Measurements from ENCODE around the gene CES1.
"Not testable (repeated sequence)": the region's sequence is repeated elsewhere in the genome, so short reads cannot be mapped to it uniquely, and the experiment has no call there.

CES1 gene

DNA sequence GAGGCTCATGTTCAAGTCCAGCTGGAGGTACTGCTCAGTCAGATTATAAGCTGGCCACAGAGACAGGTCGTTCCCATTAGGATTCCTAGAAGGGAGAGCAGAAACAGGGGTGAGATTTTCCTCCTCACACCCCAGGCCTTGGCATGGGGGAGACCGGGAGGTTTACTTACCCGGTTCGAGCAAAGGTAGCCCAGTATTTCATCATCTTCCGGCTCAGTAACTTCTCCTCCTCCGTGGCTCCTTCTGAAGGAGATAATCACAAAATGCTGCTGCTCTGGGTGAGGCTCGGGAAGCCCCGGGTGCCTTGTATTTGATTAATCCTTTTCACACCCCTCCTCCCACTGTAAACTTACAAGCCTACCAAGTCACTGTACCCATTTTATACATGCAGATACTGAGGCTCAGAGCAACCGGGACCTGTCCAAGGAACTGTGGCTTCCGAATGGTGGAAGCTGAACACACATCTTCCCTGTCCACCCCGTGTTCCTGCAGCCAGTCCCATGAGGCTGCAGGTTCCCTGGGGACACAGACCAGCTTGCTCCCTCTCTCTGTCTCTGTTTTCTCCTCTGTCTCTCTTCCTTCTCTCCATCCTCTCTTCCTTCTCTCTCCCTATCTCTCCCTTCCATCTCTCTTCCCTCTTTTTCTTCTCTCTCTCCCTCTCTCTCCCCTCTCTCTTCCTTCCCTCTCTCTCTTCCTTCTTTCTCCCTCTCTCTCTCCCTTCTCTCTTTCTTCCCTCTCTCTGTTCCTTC, 13.9 kb upstream of the CES1 start:
- no peak overlapping the region for H3K4me3 ChIP-seq (ENCODE audit: low read depth, low read length)
- no peak for DNase-seq (ENCODE audit: low read depth)
- TF ChIP-seq, protein P1, sequence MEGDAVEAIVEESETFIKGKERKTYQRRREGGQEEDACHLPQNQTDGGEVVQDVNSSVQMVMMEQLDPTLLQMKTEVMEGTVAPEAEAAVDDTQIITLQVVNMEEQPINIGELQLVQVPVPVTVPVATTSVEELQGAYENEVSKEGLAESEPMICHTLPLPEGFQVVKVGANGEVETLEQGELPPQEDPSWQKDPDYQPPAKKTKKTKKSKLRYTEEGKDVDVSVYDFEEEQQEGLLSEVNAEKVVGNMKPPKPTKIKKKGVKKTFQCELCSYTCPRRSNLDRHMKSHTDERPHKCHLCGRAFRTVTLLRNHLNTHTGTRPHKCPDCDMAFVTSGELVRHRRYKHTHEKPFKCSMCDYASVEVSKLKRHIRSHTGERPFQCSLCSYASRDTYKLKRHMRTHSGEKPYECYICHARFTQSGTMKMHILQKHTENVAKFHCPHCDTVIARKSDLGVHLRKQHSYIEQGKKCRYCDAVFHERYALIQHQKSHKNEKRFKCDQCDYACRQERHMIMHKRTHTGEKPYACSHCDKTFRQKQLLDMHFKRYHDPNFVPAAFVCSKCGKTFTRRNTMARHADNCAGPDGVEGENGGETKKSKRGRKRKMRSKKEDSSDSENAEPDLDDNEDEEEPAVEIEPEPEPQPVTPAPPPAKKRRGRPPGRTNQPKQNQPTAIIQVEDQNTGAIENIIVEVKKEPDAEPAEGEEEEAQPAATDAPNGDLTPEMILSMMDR (IDR thresholded peaks at IDR 0.05; ENCODE audit: insufficient read depth, low read depth, low read length, missing control alignments), result no peak

DNA sequence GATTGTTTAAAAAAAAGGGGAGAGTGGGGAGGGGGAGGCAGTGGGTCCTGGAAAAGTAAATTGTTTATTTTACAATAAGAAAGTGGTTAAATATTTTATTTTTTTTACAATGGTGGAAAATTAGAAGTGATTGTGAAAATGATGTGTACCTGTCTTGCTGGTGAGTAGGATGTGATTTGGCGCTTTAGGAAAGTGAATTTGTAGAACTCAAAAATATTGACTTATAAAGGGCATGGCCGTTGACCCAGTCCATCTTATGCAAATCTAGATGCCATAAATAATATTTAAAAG, 10.2 kb upstream of the CES1 start:
- H3K4me3 ChIP-seq (ENCODE audit: low read depth, low read length), result no peak overlapping the region
- no peak for DNase-seq (ENCODE audit: low read depth)
- TF ChIP-seq, protein P1 (IDR thresholded peaks at IDR 0.05; ENCODE audit: insufficient read depth, low read depth, low read length, missing control alignments), result no peak

DNA sequence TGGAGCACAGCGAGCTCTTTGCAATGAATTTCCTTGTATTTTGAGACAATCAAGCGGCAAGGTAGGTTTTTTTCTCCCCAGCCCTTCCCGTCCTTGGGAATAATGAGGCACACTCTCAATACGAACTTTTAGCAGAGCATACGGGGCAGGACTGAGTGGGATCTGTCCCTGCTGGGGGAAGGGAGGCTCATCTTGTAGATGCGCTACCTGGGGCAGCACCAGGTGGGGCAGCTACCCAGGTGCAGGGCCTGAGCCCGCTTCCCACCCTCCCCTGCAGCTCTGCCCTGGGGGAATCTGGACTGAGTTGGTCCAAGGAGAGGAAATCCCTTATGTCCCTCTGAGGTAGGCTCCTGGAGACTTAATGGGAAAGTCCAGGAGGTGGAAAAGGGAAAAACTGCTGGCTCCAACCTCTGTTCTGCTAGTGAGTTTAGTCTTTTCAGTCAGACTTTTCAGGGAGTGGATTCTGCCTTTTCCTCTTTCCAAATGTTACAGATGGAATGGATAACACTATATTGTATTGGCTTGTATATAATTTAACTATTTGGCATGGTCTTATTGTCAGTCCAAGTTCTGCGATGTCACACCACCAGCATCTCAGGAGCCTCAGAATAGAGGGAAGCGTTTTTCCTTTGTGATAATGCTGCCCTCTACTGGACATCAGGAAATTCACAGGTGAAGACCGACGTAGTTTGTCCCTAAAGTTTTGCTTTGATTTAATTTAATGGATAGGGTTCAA, 9.6 kb upstream of the CES1 start:
- no peak overlapping the region for H3K4me3 ChIP-seq (ENCODE audit: low read depth, low read length)
- DNase-seq (ENCODE audit: low read depth), result peak; percentile 47
- TF ChIP-seq, protein P1 (IDR thresholded peaks at IDR 0.05; ENCODE audit: insufficient read depth, low read depth, low read length, missing control alignments), result peak; percentile 52

DNA sequence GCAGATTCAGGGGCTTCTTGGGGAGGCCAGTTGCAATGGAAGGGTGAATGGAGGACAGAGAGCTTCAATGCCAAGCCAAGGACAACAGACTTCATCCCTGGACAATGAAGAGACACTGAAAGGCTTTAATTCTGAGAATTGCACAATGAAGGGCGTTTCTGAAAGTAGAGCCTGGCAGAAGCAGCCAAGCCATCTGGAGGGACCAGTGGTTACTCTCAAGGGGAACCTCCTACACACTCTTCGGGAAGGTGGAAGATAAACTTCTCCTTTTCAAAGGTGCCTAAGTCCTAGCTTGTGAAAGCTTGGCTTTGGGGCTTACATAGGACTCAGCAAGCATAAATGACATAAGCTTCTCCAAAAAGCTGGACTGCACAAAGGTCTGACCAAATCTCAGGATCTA, 6.2 kb upstream of the CES1 start:
- TF ChIP-seq, protein P1 (IDR thresholded peaks at IDR 0.05; ENCODE audit: insufficient read depth, low read depth, low read length, missing control alignments), result no peak
- no peak for DNase-seq (ENCODE audit: low read depth)
- no peak overlapping the region for H3K4me3 ChIP-seq (ENCODE audit: low read depth, low read length)

DNA sequence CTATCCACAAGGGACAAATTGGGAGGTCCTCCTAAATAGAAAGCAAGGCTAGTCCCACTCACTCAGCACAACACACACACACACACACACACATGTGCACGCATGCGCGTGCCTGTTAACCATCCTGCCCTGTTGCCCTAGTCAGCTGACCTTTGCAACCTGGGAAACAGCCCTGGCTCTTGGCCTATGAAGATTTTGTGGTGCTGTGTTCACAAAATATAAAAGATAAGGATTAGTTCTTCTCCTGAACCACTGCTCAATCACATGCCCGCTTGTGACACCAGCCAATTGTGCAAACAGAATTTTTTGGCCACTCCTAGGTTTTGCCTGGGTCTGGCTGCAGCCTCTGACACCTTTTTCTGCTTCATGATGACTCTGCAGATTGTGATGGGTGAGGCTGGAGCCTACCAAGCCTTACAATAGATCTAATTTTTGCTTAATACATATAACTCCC, 3.3 kb upstream of the CES1 start:
- DNase-seq (ENCODE audit: low read depth), result no peak
- H3K4me3 ChIP-seq (ENCODE audit: low read depth, low read length), result no peak overlapping the region
- TF ChIP-seq, protein P1 (IDR thresholded peaks at IDR 0.05; ENCODE audit: insufficient read depth, low read depth, low read length, missing control alignments), result no peak

DNA sequence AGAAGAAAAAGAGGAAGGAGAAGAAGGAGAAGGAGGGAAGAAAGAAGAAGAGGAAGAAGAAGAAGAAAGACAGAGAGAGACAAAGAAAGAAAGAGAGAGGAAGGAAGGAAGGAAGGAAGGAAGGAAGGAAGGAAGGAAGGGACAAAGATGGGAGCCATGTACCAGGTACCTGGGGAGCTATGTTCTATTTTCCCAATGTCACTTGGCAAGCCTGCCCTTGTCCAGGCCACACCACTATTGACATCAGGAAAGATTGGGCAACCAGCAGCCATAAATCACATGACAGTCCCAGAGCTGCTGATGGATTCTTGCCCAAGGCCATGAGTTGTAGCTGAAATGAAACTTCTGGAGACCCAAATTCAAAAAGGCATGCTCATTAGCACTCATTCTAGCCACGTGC, 2.7 kb upstream of the CES1 start:
- DNase-seq (ENCODE audit: low read depth), result no peak
- H3K4me3 ChIP-seq (ENCODE audit: low read depth, low read length), result no peak overlapping the region
- TF ChIP-seq, protein P1 (IDR thresholded peaks at IDR 0.05; ENCODE audit: insufficient read depth, low read depth, low read length, missing control alignments), result no peak

DNA sequence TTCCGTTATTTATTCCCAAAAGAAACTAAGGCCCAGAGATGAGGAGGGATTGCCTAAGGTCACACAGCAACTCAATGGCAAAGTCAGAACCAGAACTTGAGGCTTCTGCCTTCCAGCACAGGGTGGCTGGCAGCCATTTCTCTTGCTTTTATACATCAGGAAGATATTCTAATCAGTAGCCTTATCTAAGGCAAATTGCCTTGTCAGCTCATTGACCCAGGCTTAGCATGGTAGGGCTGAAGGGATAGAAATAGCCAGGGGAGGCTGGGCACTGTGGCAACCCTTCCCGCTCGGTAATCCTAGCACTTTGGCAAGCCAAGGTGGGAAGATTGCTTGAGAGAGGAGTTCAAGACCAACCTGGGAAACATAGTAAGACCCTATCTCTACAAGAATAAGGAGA, 2.3 kb upstream of the CES1 start:
- DNase-seq (ENCODE audit: low read depth); H3K4me3 ChIP-seq (ENCODE audit: low read depth, low read length): not testable (repeated sequence)
